GM12878 (cell line): Measurements from ENCODE around the gene ST6GALNAC3.

Experiments
- HCFC1 ChIP-seq: fragments of 150-350 bp; IDR thresholded peaks from 2 replicates; pipeline ENCODE4 v1.6.1; 2014; ENCODE audit warnings: low read length
- REST ChIP-seq: IDR thresholded peaks from 2 replicates; pipeline ENCODE4 v1.6.1; 2012; ENCODE audit warnings: mild to moderate bottlenecking, low read depth, low read length

GRCh38 chr1:76290271-76290670 is 215.7 kb downstream of the ST6GALNAC3 start:
- TF ChIP-seq HCFC1 (no peak), REST (no peak)
